Measurements from ENCODE around the gene MED12L.

Gene MED12L

DNA sequence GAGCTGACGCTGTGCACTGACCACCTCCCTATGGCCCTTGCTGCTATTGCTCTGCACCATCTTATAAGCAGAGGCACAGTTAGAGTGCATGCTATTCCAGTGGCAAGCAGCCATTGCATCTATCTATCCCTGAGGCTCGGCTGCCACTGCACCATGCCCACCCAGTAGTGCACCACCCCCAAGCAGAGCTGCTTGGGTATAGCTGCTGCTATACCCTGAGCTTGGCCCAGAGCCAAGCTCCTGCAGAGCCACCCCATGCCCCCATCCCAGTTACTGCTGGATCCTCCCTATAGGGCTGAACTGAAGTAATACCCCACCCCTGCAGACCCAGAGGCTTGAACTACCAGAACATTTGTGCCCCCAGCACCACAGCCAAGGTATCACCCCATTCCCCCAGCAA is 395.0 kb downstream of the MED12L start:
- Histone ChIP-seq H3K27ac (no peak overlapping the region), H3K36me3 (ENCODE audit: insufficient read depth, low read length) (no peaks in the 10 kb centered on the region), H3K9me3 (ENCODE audit: low read depth, low read length) (0 out of 2 replicates have a peak, but pooled peaks cover 4% of the 10 kb centered on the region), H3K4me3 (no peak overlapping the region), H3K9ac (ENCODE audit: insufficient read length) (no peak overlapping the region)
- DNase-seq (ENCODE audit: low read depth, low spot score): no peak
- TF ChIP-seq POLR2AphosphoS5 (IDR thresholded peaks at IDR 0.05; ENCODE audit: borderline replicate concordance, low read depth, low read length): no peak
- TF ChIP-seq FOXP2 (optimal IDR thresholded peaks at IDR 0.05; ENCODE audit: control extremely low read depth, extremely low read length, insufficient read depth): no peak
- no peak for TF ChIP-seq EZH2 (IDR thresholded peaks at IDR 0.05)

DNA sequence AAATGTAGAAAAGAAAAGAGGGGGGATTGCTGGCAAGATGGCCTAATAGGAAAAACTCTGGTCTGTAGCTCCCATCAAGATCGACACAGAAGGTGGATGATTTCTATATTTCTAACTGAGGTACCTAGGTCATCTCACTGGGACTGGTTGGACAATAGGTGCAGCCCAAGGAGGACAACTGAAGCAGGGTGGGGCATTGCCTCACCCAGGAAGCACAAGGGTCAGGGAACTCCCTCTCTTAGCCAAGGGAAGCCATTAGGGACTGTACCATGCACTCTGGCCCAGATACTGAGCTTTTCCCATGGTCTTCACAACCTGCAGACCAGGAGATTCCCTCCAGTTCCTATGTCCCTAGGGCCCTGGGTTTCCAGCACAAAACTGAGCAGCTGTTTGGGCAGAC is 398.0 kb downstream of the MED12L start:
- no peak overlapping the region for H3K27ac ChIP-seq
- TF ChIP-seq EZH2 (IDR thresholded peaks at IDR 0.05) (no peak), POLR2AphosphoS5 (IDR thresholded peaks at IDR 0.05; ENCODE audit: borderline replicate concordance, low read depth, low read length) (no peak), FOXP2 (optimal IDR thresholded peaks at IDR 0.05; ENCODE audit: control extremely low read depth, extremely low read length, insufficient read depth) (no peak)
- no peak overlapping the region for H3K9ac ChIP-seq (ENCODE audit: insufficient read length)
- H3K4me3 ChIP-seq: no peak overlapping the region
- H3K9me3 ChIP-seq (ENCODE audit: low read depth, low read length): 0 out of 2 replicates have a peak, but pooled peaks cover 4% of the 10 kb centered on the region
- H3K36me3 ChIP-seq (ENCODE audit: insufficient read depth, low read length): no peaks in the 10 kb centered on the region
- DNase-seq (ENCODE audit: low read depth, low spot score): no peak

DNA sequence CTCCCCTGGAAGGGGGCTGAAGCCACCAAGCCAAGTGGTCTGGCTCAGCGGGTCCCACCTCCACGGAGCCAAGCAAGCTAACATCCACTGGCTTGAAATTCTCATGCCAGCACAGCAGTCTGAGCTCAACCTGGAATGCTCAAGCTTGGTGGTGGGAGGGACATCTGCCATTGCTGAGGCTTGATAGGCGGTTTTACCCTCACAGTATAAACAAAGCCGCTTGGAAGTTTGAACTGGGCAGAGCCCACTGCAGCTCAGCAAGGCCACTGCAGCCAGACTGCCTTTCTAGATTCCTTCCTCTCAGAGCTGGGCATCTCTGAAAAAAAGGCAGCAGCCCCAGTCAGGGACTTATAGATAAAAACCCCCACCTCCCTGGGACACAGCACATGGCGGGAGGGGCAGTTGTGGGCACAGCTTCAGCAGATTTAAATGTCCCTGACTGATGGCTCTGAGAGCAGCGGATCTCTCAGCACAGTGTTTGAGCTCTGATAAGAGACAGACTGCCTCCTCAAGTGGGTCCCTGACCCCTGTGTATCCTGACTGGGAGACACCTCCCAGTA is 398.6 kb downstream of the MED12L start:
- TF ChIP-seq POLR2AphosphoS5 (IDR thresholded peaks at IDR 0.05; ENCODE audit: borderline replicate concordance, low read depth, low read length) (no peak), EZH2 (IDR thresholded peaks at IDR 0.05) (no peak), FOXP2 (optimal IDR thresholded peaks at IDR 0.05; ENCODE audit: control extremely low read depth, extremely low read length, insufficient read depth) (no peak)
- Histone ChIP-seq H3K36me3 (ENCODE audit: insufficient read depth, low read length) (no peaks in the 10 kb centered on the region), H3K9ac (ENCODE audit: insufficient read length) (no peak overlapping the region), H3K4me3 (no peak overlapping the region), H3K27ac (no peak overlapping the region), H3K9me3 (ENCODE audit: low read depth, low read length) (0 out of 2 replicates have a peak, but pooled peaks cover 4% of the 10 kb centered on the region)
- no peak for DNase-seq (ENCODE audit: low read depth, low spot score)

Data from SK-N-MC (cell line).